ENCODE measurements around the gene IGF2BP2. TPM values are rescaled to one million over a fixed set of nuclear protein-coding genes. Genes with fewer than 3 reads are reported as not detected.

Gene IGF2BP2
- total and polyA plus RNA-seq, 2 of the 4 experiments (the other 2 are of a cell fraction) = 23.4 to 88.2 TPM

- ATAC-seq (ENCODE audit: low read depth) (no peak), DNase-seq (no peak)
- Histone ChIP-seq H3K14ac (replicated peaks; ENCODE audit: low read depth, low read length) (no peak overlapping the region), H2BK15ac (ENCODE audit: low read depth, low read length) (no peak overlapping the region), H3K9me3 (ENCODE audit: control insufficient read depth, insufficient read depth, low read length) (peaks cover 2% of the 10 kb centered on the region; the same call in 1 of the 2 replicates), H3K9me1 (ENCODE audit: insufficient read depth, low read length) (no peaks in the 10 kb centered on the region), H2BK5ac (ENCODE audit: low read depth, low read length, poor library complexity, severe bottlenecking) (no peak overlapping the region), H2BK20ac (ENCODE audit: low read depth, low read length) (no peak overlapping the region), H3K4me1 (ENCODE audit: control insufficient read depth, insufficient read depth, low read length) (no peaks in the 10 kb centered on the region), H2BK120ac (ENCODE audit: low read depth, low read length) (no peak overlapping the region), H4K91ac (ENCODE audit: insufficient read depth, low read depth, low read length) (no peak overlapping the region), H3K23ac (ENCODE audit: low read depth, low read length) (no peak overlapping the region), H3K18ac (ENCODE audit: low read depth, low read length) (no peak overlapping the region), H3K56ac (ENCODE audit: extremely low read depth, insufficient read depth, low read length) (no peak overlapping the region), H4K5ac (ENCODE audit: low read depth, low read length) (no peak overlapping the region), H3K4me3 (ENCODE audit: insufficient read depth, low read depth, low read length) (no peak overlapping the region), H3K4me2 (ENCODE audit: low read depth, low read length) (no peak overlapping the region), H4K20me1 (ENCODE audit: insufficient read depth, low read length) (no peaks in the 10 kb centered on the region), H2AK5ac (ENCODE audit: low read depth, low read length) (no peak overlapping the region), H3K27me3 (ENCODE audit: control insufficient read depth, insufficient read depth, low read length) (peaks cover 11% of the 10 kb centered on the region), H3K27ac (ENCODE audit: insufficient read depth, low read length) (no peak overlapping the region), H2AK9ac (replicated peaks; ENCODE audit: low read depth, low read length, poor library complexity) (no peak overlapping the region), H3K4ac (ENCODE audit: low read depth, low read length) (no peak overlapping the region), H3K36me3 (ENCODE audit: control insufficient read depth, insufficient read depth, low read length) (no peaks in the 10 kb centered on the region), H2AFZ (replicated peaks; ENCODE audit: low read length, poor library complexity) (no peak overlapping the region), H3K9ac (ENCODE audit: low read depth, low read length) (no peak overlapping the region), H4K8ac (ENCODE audit: low read depth in 2 of 2, low read length in 2 of 2) (no peak overlapping the region), H3K79me1 (ENCODE audit: low read depth in 1 of 2, low read length in 2 of 2) (no peaks in the 10 kb centered on the region)
- CTCF ChIA-PET = no interaction called here
- TF ChIP-seq MAFK (IDR thresholded peaks at IDR 0.05; ENCODE audit: low read depth, low read length) (no peak), ELK1 (IDR thresholded peaks at IDR 0.05; ENCODE audit: borderline replicate concordance, low read depth, low read length) (no peak), POLR2A (IDR thresholded peaks at IDR 0.05; ENCODE audit: low read depth, low read length) (no peak), MXI1 (IDR thresholded peaks at IDR 0.05; ENCODE audit: borderline replicate concordance, low read depth, low read length) (no peak), CEBPB (IDR thresholded peaks at IDR 0.05; ENCODE audit: low read depth, low read length) (no peak), NFE2L2 (IDR thresholded peaks at IDR 0.05; ENCODE audit: low read depth, low read length) (no peak), SMC3 (IDR thresholded peaks at IDR 0.05; ENCODE audit: low read depth, low read length) (no peak), RFX5 (IDR thresholded peaks at IDR 0.05; ENCODE audit: low read depth, low read length) (no peak), FOS (IDR thresholded peaks at IDR 0.05; ENCODE audit: low read depth, low read length) (no peak), RCOR1 (IDR thresholded peaks at IDR 0.05; ENCODE audit: insufficient replicate concordance, low read length) (no peak), BHLHE40 (IDR thresholded peaks at IDR 0.05; ENCODE audit: low read depth, low read length) (no peak), MAZ (IDR thresholded peaks at IDR 0.05; ENCODE audit: borderline replicate concordance, low read depth, low read length) (no peak), CHD1 (IDR thresholded peaks at IDR 0.05; ENCODE audit: low read depth, low read length) (no peak)
- TF ChIP-seq, protein P1, sequence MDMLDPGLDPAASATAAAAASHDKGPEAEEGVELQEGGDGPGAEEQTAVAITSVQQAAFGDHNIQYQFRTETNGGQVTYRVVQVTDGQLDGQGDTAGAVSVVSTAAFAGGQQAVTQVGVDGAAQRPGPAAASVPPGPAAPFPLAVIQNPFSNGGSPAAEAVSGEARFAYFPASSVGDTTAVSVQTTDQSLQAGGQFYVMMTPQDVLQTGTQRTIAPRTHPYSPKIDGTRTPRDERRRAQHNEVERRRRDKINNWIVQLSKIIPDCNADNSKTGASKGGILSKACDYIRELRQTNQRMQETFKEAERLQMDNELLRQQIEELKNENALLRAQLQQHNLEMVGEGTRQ (IDR thresholded peaks at IDR 0.05; ENCODE audit: low read depth, low read length) = no peak
- TF ChIP-seq, protein P2, sequence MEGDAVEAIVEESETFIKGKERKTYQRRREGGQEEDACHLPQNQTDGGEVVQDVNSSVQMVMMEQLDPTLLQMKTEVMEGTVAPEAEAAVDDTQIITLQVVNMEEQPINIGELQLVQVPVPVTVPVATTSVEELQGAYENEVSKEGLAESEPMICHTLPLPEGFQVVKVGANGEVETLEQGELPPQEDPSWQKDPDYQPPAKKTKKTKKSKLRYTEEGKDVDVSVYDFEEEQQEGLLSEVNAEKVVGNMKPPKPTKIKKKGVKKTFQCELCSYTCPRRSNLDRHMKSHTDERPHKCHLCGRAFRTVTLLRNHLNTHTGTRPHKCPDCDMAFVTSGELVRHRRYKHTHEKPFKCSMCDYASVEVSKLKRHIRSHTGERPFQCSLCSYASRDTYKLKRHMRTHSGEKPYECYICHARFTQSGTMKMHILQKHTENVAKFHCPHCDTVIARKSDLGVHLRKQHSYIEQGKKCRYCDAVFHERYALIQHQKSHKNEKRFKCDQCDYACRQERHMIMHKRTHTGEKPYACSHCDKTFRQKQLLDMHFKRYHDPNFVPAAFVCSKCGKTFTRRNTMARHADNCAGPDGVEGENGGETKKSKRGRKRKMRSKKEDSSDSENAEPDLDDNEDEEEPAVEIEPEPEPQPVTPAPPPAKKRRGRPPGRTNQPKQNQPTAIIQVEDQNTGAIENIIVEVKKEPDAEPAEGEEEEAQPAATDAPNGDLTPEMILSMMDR (conservative IDR thresholded peaks at IDR 0.05; ENCODE audit: low read depth, low read length) = no peak
- BruUV-seq (replicated peaks) = no TSS peak
- POLR2A ChIA-PET (ENCODE audit: unreplicated experiment) = interaction anchor here (0.7 kb wide), 1 partner anchor 135 kb away, joined by 7 read pairs; no protein-coding TSS in a partner anchor
- intact Hi-C loops (cut with micrococcal nuclease) (no loop called here), in situ Hi-C loops (cut with MboI; ENCODE audit: low sequenced_read_pairs) (no loop called here), dilution Hi-C loops (cut with HindIII; ENCODE audit: low sequenced_read_pairs, unreplicated experiment) (no loop called here)
- no CpG with 5 or more reads among the region's 1 CpG for WGBS, 2 experiments (ENCODE audit: extremely low coverage in 2 of 2, insufficient read length in 1 of 2)
Observed at GRCh38 chr3:185865247-185865646, 40.4 kb upstream of the IGF2BP2 start.
